GM21423 (cell line): Measurements from ENCODE around the gene GALNT6.
"Not testable (repeated sequence)": the region's sequence is repeated elsewhere in the genome, so short reads cannot be mapped to it uniquely, and the experiment has no call there.

Source experiments
- ATAC-seq: cut with Tn5 transposase; IDR thresholded peaks from one replicate; pipeline ENCODE4 v1.9.1; 2021; ENCODE audit warnings: mild to moderate bottlenecking, moderate library complexity; ENCODE audit not compliant: unreplicated experiment

Gene GALNT6

GRCh38 chr12:51359851-51360250 is 31.4 kb downstream of the GALNT6 start:
- no peak for ATAC-seq

GRCh38 chr12:51358496-51358895 is 32.7 kb downstream of the GALNT6 start:
- ATAC-seq = no peak

GRCh38 chr12:51357374-51358047 is 33.7 kb downstream of the GALNT6 start:
- no peak for ATAC-seq

GRCh38 chr12:51351913-51352532 is 39.2 kb downstream of the GALNT6 start:
- ATAC-seq = no peak

GRCh38 chr12:51349026-51349425 is 42.2 kb downstream of the GALNT6 start:
- no peak for ATAC-seq

GRCh38 chr12:51348116-51348515 is 43.1 kb downstream of the GALNT6 start:
- ATAC-seq = no peak

- no peak for ATAC-seq
Observed at GRCh38 chr12:51346581-51346980, 44.6 kb downstream of the GALNT6 start, which contains the start of gene CELA1. Gene CELA1, minus strand, starts transcription at chr12:51346679. Its CDS starts 41 bp downstream, at chr12:51346638.

GRCh38 chr12:51345681-51346080 is 45.5 kb downstream of the GALNT6 start:
- ATAC-seq = no peak

- no peak for ATAC-seq
Observed at GRCh38 chr12:51343201-51343600, 48.0 kb downstream of the GALNT6 start.

- no peak for ATAC-seq
Observed at GRCh38 chr12:51342416-51342815, 48.8 kb downstream of the GALNT6 start.

- peak; percentile 72 for ATAC-seq
Observed at GRCh38 chr12:51341251-51342007, 49.8 kb downstream of the GALNT6 start.

GRCh38 chr12:51339750-51340149 is 51.5 kb downstream of the GALNT6 start:
- ATAC-seq = no peak

GRCh38 chr12:51337336-51337735 is 53.9 kb downstream of the GALNT6 start:
- ATAC-seq = not testable (repeated sequence)

- ATAC-seq = no peak
Observed at GRCh38 chr12:51335931-51336330, 55.3 kb downstream of the GALNT6 start.

- ATAC-seq = no peak
Observed at GRCh38 chr12:51334764-51335163, 56.4 kb downstream of the GALNT6 start.

- no peak for ATAC-seq
Observed at GRCh38 chr12:51333536-51333935, 57.7 kb downstream of the GALNT6 start.

GRCh38 chr12:51330186-51330585 is 61.0 kb downstream of the GALNT6 start:
- ATAC-seq = no peak

- ATAC-seq = no peak
Observed at GRCh38 chr12:51329742-51330141, 61.5 kb downstream of the GALNT6 start.

- ATAC-seq = no peak
Observed at GRCh38 chr12:51328587-51328986, 62.6 kb downstream of the GALNT6 start.

- peak; percentile 39 for ATAC-seq
Observed at GRCh38 chr12:51326698-51327439, 64.3 kb downstream of the GALNT6 start.

- no peak for ATAC-seq
Observed at GRCh38 chr12:51324953-51325352, 66.3 kb downstream of the GALNT6 start.
